Kidney epithelial cell (primary cell): ENCODE data around the gene WDFY3. TPM values are rescaled to one million over a fixed set of nuclear protein-coding genes. Genes with fewer than 3 reads are reported as not detected.

Source experiments
- DNase-seq: peaks from one replicate; pipeline ENCODE4 v3.0.0-alpha.2; 2010; ENCODE audit warnings: low read depth
- H3K27me3 ChIP-seq: 2 replicates; pipeline ENCODE4 v1.6.0; 2011; ENCODE audit warnings: low read length; ENCODE audit not compliant: control insufficient read depth, insufficient read depth
- H3K36me3 ChIP-seq: 2 replicates; pipeline ENCODE4 v1.5.1; 2011; ENCODE audit warnings: low read length; ENCODE audit not compliant: control insufficient read depth, insufficient read depth
- H3K4me3 ChIP-seq: 2 replicates; pipeline ENCODE4 v1.5.1; 2011; ENCODE audit warnings: low read depth, mild to moderate bottlenecking, control low read depth, low read length
- CTCF ChIP-seq: IDR thresholded peaks from 2 replicates; pipeline ENCODE4 v1.5.1; 2011; ENCODE audit warnings: mild to moderate bottlenecking, moderate library complexity, low read length, control low read depth, inconsistent platforms; ENCODE audit not compliant: insufficient read depth, poor library complexity, severe bottlenecking
- total RNA-seq: library from RNA; depleted of rRNA; stranded (reverse); fragments of >200 nt; gene quantifications from 2 replicates; pipeline ENCODE4 v1.2.3, GENCODE V29; 2015

WDFY3 gene
- total RNA-seq, 1 donor from 2014 or later = 54.4 TPM

- no peak for DNase-seq
- H3K4me3 ChIP-seq = no peak overlapping the region
These were observed 139.8 kb downstream of the WDFY3 start for GRCh38 chr4:84826681-84827080.

GRCh38 chr4:84825701-84826341 is 140.7 kb downstream of the WDFY3 start:
- H3K4me3 ChIP-seq = no peak overlapping the region
- DNase-seq = no peak
- H3K36me3 ChIP-seq = no peaks in the 10 kb centered on the region
- TF ChIP-seq CTCF = no peak
- no peaks in the 10 kb centered on the region for H3K27me3 ChIP-seq

More at GRCh38 chr4:84826681-84827080, 139.8 kb downstream of the WDFY3 start:
- no peaks in the 10 kb centered on the region for H3K27me3 ChIP-seq
- no peaks in the 10 kb centered on the region for H3K36me3 ChIP-seq
- no peak for TF ChIP-seq CTCF

GRCh38 chr4:84821064-84821463 is 145.4 kb downstream of the WDFY3 start:
- Histone ChIP-seq H3K36me3 (no peaks in the 10 kb centered on the region), H3K4me3 (no peak overlapping the region), H3K27me3 (no peaks in the 10 kb centered on the region)
- no peak for TF ChIP-seq CTCF
- DNase-seq = no peak

GRCh38 chr4:84814094-84814750 is 152.3 kb downstream of the WDFY3 start:
- peak; percentile 85 for DNase-seq
- Histone ChIP-seq H3K4me3 (no peak overlapping the region), H3K27me3 (no peaks in the 10 kb centered on the region), H3K36me3 (no peaks in the 10 kb centered on the region)
- TF ChIP-seq CTCF = no peak

GRCh38 chr4:84809946-84810345 is 156.5 kb downstream of the WDFY3 start:
- no peaks in the 10 kb centered on the region for H3K27me3 ChIP-seq
- no peak overlapping the region for H3K4me3 ChIP-seq
- no peak for TF ChIP-seq CTCF
- H3K36me3 ChIP-seq = no peaks in the 10 kb centered on the region
- DNase-seq = no peak
